HCT116 (cell line): ENCODE data around the gene AIRE. TPM values are rescaled to one million over a fixed set of nuclear protein-coding genes. Genes with fewer than 3 reads are reported as not detected.

Experiments used
- ATAC-seq: fragments of 200-7000 bp; cut with Tn5 transposase; 2 replicates; pipeline ENCODE4 v1.9.1; 2020; ENCODE audit warnings: mild to moderate bottlenecking, moderate library complexity
- BruUV-seq: library from RNA; stranded (reverse); fragments of 400-500 nt; replicated peaks from 2 replicates; lab custom pipeline; 2021; lab: Mats Ljungman, UMichigan
- CTCF ChIA-PET: fragments of 300-600 bp; sonication (Branson Sonifier 250); formaldehyde crosslinking; loops from one replicate; lab custom pipeline; 2021; ENCODE audit warnings: antibody characterized with exemption; lab: Charles Lee
- POLR2A ChIA-PET: fragments of 300-600, 350-600 bp; sonication (Branson Sonifier 250); formaldehyde crosslinking; loops from one replicate; lab custom pipeline; 2021; ENCODE audit warnings: antibody characterized with exemption; lab: Charles Lee
- RAD21 ChIA-PET, 2 experiments: fragments of 300-600 bp; sonication (Branson Sonifier 250); formaldehyde crosslinking; loops; one replicate each; lab custom pipeline; 2023; ENCODE audit warnings: low total read pairs in 2 of 2; ENCODE audit not compliant: uncharacterized antibody in 2 of 2, unreplicated experiment in 2 of 2, low non-redundant PET in 1 of 2; lab: Charles Lee
- DNase-seq: peaks from one replicate; pipeline ENCODE4 v3.0.0-alpha.2; 2010; ENCODE audit warnings: low read depth, low spot score
- H2AFZ ChIP-seq: fragments of 200-600 bp; shearing (Covaris generic), sonication (generic); 2 replicates; pipeline ENCODE4 v1.6.1; 2017; ENCODE audit warnings: low read depth, mixed run types, mixed read lengths, antibody characterized with exemption, low read length; ENCODE audit not compliant: poor library complexity, severe bottlenecking
- H3K27ac ChIP-seq: 2 replicates; pipeline ENCODE4 v1.5.1; 2012; ENCODE audit warnings: low read depth, low read length
- H3K27me3 ChIP-seq: fragments of 200-600 bp; sonication (generic); 2 replicates; pipeline ENCODE4 v1.6.1; 2016; ENCODE audit warnings: mixed run types, low read length, mixed read lengths; ENCODE audit not compliant: insufficient read depth
- H3K36me3 ChIP-seq, 2 experiments: fragments of 200-500 bp in 1 of 2; fragments of 200-600 bp in 1 of 2; sonication (Bioruptor generic) in 1 of 2; sonication (generic) in 1 of 2; 2 replicates each; pipeline versions ENCODE4 v1.5.1 to v1.6.1; 2014 to 2016; ENCODE audit warnings: low read length in 2 of 2, inconsistent platforms in 1 of 2, mixed read lengths in 1 of 2, mixed run types in 1 of 2; ENCODE audit not compliant: insufficient read depth in 2 of 2, control insufficient read depth in 1 of 2
- H3K4me1 ChIP-seq, 2 experiments: fragments of 200-600 bp in 1 of 2; sonication (generic) in 1 of 2; 2 replicates each; pipeline versions ENCODE4 v1.5.1 to v1.6.1; 2012 to 2017; ENCODE audit warnings: low read length in 2 of 2, inconsistent platforms in 1 of 2, mild to moderate bottlenecking in 1 of 2, mixed read lengths in 1 of 2, mixed run types in 1 of 2, moderate library complexity in 1 of 2; ENCODE audit not compliant: insufficient read depth in 2 of 2, control insufficient read depth in 1 of 2
- H3K4me2 ChIP-seq: fragments of 200-600 bp; sonication (generic); 2 replicates; pipeline ENCODE4 v1.6.1; 2017; ENCODE audit warnings: mixed run types, low read length, mixed read lengths
- H3K4me3 ChIP-seq, 2 experiments: fragments of 200-600 bp in 1 of 2; sonication (generic) in 1 of 2; replicated peaks in 1 of 2; 2 replicates each; pipeline ENCODE4 v1.5.1; 2011 to 2016; ENCODE audit warnings: low read length in 2 of 2, control low read depth in 1 of 2, low read depth in 1 of 2, mild to moderate bottlenecking in 1 of 2, mixed read lengths in 1 of 2, mixed run types in 1 of 2
- H3K79me2 ChIP-seq: fragments of 200-600 bp; sonication (generic); 2 replicates; pipeline ENCODE4 v1.6.1; 2017; ENCODE audit warnings: mild to moderate bottlenecking, mixed run types, low read length, moderate library complexity, mixed read lengths; ENCODE audit not compliant: insufficient read depth
- H3K9ac ChIP-seq: fragments of 200-600 bp; sonication (generic); 2 replicates; pipeline ENCODE4 v1.6.1; 2016; ENCODE audit warnings: low read length, mixed read lengths
- H3K9me2 ChIP-seq: fragments of 200-600 bp; sonication (generic), shearing (Covaris generic); 2 replicates; pipeline ENCODE4 v1.6.1; 2017; ENCODE audit warnings: mixed run types, mild to moderate bottlenecking, moderate library complexity; ENCODE audit not compliant: insufficient read depth
- H3K9me3 ChIP-seq, 2 experiments: fragments of 200-500 bp in 1 of 2; fragments of 200-600 bp in 1 of 2; sonication (Bioruptor generic) in 1 of 2; sonication (generic) in 1 of 2; 2 replicates each; pipeline ENCODE4 v1.6.1; 2014 to 2017; ENCODE audit warnings: low read length in 2 of 2, mixed read lengths in 2 of 2, inconsistent platforms in 1 of 2, low read depth in 1 of 2, mild to moderate bottlenecking in 1 of 2, mixed run types in 1 of 2, moderate library complexity in 1 of 2; ENCODE audit not compliant: control insufficient read depth in 1 of 2, insufficient read depth in 1 of 2
- H4K20me1 ChIP-seq: fragments of 200-600 bp; sonication (generic), shearing (Covaris generic); 2 replicates; pipeline ENCODE4 v1.6.1; 2017; ENCODE audit warnings: mixed run types, mild to moderate bottlenecking, moderate library complexity; ENCODE audit not compliant: insufficient read depth
- CBX3 ChIP-seq: IDR thresholded peaks from 2 replicates; pipeline ENCODE4 v1.6.1; 2012; ENCODE audit warnings: low read depth
- CEBPB ChIP-seq: IDR thresholded peaks from 2 replicates; pipeline ENCODE4 v1.6.1; 2012; ENCODE audit warnings: low read depth
- ELF1 ChIP-seq: IDR thresholded peaks from 2 replicates; pipeline ENCODE4 v1.6.1; 2012; ENCODE audit warnings: low read depth, borderline replicate concordance
- EZH2 ChIP-seq: fragments of 200-600 bp; sonication (generic); IDR thresholded peaks from 2 replicates; pipeline ENCODE4 v1.6.1; 2017; ENCODE audit warnings: antibody characterized with exemption, mixed run types
- FOSL1 ChIP-seq: IDR thresholded peaks from 2 replicates; pipeline ENCODE4 v1.6.1; 2012; ENCODE audit warnings: low read depth
- JUND ChIP-seq: IDR thresholded peaks from 2 replicates; pipeline ENCODE4 v1.6.1; 2012
- SIN3A ChIP-seq: IDR thresholded peaks from 2 replicates; pipeline ENCODE4 v1.6.1; 2012; ENCODE audit warnings: low read depth
- SP1 ChIP-seq: IDR thresholded peaks from 2 replicates; pipeline ENCODE4 v1.6.1; 2012; ENCODE audit warnings: low read depth
- TCF7L2 ChIP-seq: IDR thresholded peaks from 2 replicates; pipeline ENCODE4 v1.7.0; 2011; ENCODE audit warnings: borderline replicate concordance, inconsistent platforms; ENCODE audit not compliant: insufficient read depth, insufficient read length; ENCODE audit errors: extremely low read depth
- YY1 ChIP-seq: IDR thresholded peaks from 2 replicates; pipeline ENCODE4 v1.6.1; 2011; ENCODE audit warnings: low read length, low read depth, moderate library complexity, mild to moderate bottlenecking; ENCODE audit not compliant: insufficient replicate concordance; ENCODE audit errors: extremely low read depth
- ZNF274 ChIP-seq: fragments of 200-500 bp; sonication (Bioruptor generic); IDR thresholded peaks from 2 replicates; pipeline ENCODE4 v1.6.1; 2014; ENCODE audit warnings: mild to moderate bottlenecking, low read depth, low read length, inconsistent platforms
- intact Hi-C: fragments of 100-400 bp; cut with micrococcal nuclease; formaldehyde crosslinking; loops from 2 replicates; pipeline ENCODE4 v1.10.0; 2022
- total RNA-seq: library from RNA; stranded (reverse); gene quantifications from one replicate; pipeline ENCODE4 v1.2.1, GENCODE V29; 2021; ENCODE audit not compliant: unreplicated experiment
- TF ChIP-seq, protein P1 (sequence below), 3 experiments: fragments of 200-600 bp in 1 of 3; sonication (generic) in 1 of 3; IDR thresholded peaks in 2 of 3; conservative IDR thresholded peaks in 1 of 3; 2 replicates each; pipeline ENCODE4 v1.5.1; 2012 to 2017; ENCODE audit warnings: low read depth in 2 of 3, low read length in 2 of 3, antibody characterized with exemption in 1 of 3, borderline replicate concordance in 1 of 3, control low read depth in 1 of 3, mild to moderate bottlenecking in 1 of 3, mixed read lengths in 1 of 3, mixed run types in 1 of 3, moderate library complexity in 1 of 3; ENCODE audit not compliant: insufficient read depth in 1 of 3
- TF ChIP-seq, protein P2 (sequence below): IDR thresholded peaks from 2 replicates; pipeline ENCODE4 v1.6.1; 2011; ENCODE audit warnings: mild to moderate bottlenecking, low read length, moderate library complexity; ENCODE audit not compliant: insufficient replicate concordance; ENCODE audit errors: extremely low read depth
- TF ChIP-seq, protein P3 (sequence below): IDR thresholded peaks from 2 replicates; pipeline ENCODE4 v1.6.1; 2012
- TF ChIP-seq, protein P4 (sequence below): IDR thresholded peaks from 2 replicates; pipeline ENCODE4 v1.6.1; 2012; ENCODE audit warnings: low read depth
- TF ChIP-seq, protein P5 (sequence below): IDR thresholded peaks from 2 replicates; pipeline ENCODE4 v1.6.1; 2012

Gene AIRE
- total RNA-seq, 1 experiment from 2014 or later, result not detected

DNA sequence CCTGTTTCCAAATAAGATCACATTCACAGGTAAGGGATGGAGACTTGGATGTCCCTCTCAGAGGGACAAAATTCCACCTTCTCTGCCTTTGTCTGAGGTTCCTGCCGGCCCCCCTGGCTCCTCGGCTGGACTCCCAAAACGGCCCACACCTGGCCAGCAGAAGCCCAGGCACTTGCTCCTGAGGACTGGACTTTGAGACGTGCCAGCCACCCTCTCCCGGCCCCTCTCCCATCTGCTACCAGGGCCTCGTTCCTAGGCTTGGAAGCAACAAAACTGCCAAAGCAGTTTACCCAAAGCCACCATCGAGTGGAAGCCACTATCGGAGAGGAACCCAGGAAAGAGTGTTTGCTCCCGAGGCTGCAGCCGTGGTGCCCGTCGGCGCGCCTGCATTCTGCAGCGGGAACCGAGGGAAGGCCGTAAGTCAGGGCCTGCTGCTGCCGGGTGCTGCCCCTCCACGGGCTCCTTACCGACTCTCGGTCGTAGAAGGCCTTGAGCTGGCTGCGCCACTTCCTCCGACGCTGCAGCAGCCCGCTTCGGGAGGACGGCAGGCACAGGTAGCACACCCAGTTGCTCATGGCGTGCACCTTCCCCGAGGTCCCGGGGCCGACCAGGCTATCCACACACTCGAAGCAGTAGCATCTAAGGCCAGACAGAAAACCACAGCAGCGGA lies 27.5 kb upstream of the AIRE start (continued):
- TF ChIP-seq TCF7L2, result no peak
- TF ChIP-seq, protein P1, sequence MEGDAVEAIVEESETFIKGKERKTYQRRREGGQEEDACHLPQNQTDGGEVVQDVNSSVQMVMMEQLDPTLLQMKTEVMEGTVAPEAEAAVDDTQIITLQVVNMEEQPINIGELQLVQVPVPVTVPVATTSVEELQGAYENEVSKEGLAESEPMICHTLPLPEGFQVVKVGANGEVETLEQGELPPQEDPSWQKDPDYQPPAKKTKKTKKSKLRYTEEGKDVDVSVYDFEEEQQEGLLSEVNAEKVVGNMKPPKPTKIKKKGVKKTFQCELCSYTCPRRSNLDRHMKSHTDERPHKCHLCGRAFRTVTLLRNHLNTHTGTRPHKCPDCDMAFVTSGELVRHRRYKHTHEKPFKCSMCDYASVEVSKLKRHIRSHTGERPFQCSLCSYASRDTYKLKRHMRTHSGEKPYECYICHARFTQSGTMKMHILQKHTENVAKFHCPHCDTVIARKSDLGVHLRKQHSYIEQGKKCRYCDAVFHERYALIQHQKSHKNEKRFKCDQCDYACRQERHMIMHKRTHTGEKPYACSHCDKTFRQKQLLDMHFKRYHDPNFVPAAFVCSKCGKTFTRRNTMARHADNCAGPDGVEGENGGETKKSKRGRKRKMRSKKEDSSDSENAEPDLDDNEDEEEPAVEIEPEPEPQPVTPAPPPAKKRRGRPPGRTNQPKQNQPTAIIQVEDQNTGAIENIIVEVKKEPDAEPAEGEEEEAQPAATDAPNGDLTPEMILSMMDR (IDR thresholded peaks at IDR 0.05 in 2 of 3, conservative IDR thresholded peaks at IDR 0.05 in 1 of 3; ENCODE audit: borderline replicate concordance in 1 of 3, insufficient read depth in 1 of 3, low read depth in 2 of 3, low read length in 2 of 3), result no peak
- no peak for TF ChIP-seq CBX3
- TF ChIP-seq FOSL1, result no peak
- TF ChIP-seq JUND, result no peak

DNA sequence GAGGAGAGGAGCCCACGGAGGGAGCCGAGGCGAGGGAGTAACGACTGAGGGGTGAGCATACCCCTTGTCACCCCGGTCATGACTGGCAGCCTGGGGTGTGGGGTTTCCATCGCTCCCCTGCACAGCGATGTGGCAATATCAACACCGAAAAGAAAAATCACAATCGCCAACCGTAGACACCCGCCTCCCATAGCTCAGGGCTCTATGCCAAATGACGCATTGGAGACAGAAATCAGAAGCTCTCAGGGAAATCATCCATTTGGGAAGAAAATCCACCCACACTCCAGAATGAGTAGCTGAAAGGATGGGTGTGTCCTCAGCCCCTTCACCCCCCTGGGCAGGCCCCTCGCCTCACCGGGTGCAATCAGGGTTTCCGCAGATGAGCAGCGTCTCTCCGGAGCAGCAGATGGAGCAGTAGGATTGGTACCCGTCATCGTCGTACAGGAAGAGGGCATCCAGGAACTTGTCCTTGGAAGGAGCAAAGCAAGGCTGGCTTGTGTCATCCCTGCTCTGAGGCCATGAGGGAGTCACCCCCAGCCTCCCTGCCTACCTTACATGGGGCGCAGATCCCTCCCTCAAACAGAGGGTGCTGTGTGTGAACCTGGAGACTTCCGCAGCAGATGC lies 26.5 kb upstream of the AIRE start:
- H3K27me3 ChIP-seq, result no peaks in the 10 kb centered on the region
- no peaks in the 10 kb centered on the region for H3K4me1 ChIP-seq
- no peaks in the 10 kb centered on the region for H3K9me2 ChIP-seq
- POLR2A ChIA-PET, result no interaction called here
- no peak overlapping the region for H3K4me3 ChIP-seq
- H2AFZ ChIP-seq, result no peak overlapping the region
- CTCF ChIA-PET, result no interaction called here
- no peak overlapping the region for H3K9ac ChIP-seq
- H4K20me1 ChIP-seq, result no peaks in the 10 kb centered on the region
- BruUV-seq, result no TSS peak
- no peak for ATAC-seq
- no peak for DNase-seq
- RAD21 ChIA-PET, result no interaction called here
- H3K4me2 ChIP-seq, result no peak overlapping the region
- no peaks in the 10 kb centered on the region for H3K9me3 ChIP-seq
- TF ChIP-seq SP1, result no peak
- TF ChIP-seq ZNF274, result no peak
- no peak for TF ChIP-seq YY1
- no peak for TF ChIP-seq EZH2
- no peak for TF ChIP-seq JUND
- TF ChIP-seq, protein P2, sequence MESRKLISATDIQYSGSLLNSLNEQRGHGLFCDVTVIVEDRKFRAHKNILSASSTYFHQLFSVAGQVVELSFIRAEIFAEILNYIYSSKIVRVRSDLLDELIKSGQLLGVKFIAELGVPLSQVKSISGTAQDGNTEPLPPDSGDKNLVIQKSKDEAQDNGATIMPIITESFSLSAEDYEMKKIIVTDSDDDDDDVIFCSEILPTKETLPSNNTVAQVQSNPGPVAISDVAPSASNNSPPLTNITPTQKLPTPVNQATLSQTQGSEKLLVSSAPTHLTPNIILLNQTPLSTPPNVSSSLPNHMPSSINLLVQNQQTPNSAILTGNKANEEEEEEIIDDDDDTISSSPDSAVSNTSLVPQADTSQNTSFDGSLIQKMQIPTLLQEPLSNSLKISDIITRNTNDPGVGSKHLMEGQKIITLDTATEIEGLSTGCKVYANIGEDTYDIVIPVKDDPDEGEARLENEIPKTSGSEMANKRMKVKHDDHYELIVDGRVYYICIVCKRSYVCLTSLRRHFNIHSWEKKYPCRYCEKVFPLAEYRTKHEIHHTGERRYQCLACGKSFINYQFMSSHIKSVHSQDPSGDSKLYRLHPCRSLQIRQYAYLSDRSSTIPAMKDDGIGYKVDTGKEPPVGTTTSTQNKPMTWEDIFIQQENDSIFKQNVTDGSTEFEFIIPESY, result no peak
- no peak for TF ChIP-seq CEBPB
- no peak for TF ChIP-seq SIN3A
- no peak for TF ChIP-seq ELF1
- TF ChIP-seq TCF7L2, result no peak
- TF ChIP-seq, protein P3, sequence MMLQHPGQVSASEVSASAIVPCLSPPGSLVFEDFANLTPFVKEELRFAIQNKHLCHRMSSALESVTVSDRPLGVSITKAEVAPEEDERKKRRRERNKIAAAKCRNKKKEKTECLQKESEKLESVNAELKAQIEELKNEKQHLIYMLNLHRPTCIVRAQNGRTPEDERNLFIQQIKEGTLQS, result no peak
- TF ChIP-seq, protein P4, sequence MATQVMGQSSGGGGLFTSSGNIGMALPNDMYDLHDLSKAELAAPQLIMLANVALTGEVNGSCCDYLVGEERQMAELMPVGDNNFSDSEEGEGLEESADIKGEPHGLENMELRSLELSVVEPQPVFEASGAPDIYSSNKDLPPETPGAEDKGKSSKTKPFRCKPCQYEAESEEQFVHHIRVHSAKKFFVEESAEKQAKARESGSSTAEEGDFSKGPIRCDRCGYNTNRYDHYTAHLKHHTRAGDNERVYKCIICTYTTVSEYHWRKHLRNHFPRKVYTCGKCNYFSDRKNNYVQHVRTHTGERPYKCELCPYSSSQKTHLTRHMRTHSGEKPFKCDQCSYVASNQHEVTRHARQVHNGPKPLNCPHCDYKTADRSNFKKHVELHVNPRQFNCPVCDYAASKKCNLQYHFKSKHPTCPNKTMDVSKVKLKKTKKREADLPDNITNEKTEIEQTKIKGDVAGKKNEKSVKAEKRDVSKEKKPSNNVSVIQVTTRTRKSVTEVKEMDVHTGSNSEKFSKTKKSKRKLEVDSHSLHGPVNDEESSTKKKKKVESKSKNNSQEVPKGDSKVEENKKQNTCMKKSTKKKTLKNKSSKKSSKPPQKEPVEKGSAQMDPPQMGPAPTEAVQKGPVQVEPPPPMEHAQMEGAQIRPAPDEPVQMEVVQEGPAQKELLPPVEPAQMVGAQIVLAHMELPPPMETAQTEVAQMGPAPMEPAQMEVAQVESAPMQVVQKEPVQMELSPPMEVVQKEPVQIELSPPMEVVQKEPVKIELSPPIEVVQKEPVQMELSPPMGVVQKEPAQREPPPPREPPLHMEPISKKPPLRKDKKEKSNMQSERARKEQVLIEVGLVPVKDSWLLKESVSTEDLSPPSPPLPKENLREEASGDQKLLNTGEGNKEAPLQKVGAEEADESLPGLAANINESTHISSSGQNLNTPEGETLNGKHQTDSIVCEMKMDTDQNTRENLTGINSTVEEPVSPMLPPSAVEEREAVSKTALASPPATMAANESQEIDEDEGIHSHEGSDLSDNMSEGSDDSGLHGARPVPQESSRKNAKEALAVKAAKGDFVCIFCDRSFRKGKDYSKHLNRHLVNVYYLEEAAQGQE, result no peak
- TF ChIP-seq, protein P5, sequence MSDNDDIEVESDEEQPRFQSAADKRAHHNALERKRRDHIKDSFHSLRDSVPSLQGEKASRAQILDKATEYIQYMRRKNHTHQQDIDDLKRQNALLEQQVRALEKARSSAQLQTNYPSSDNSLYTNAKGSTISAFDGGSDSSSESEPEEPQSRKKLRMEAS, result no peak
- H3K36me3 ChIP-seq, result no peaks in the 10 kb centered on the region
- no peak overlapping the region for H3K27ac ChIP-seq
- intact Hi-C loops, result no loop called here
- no peaks in the 10 kb centered on the region for H3K79me2 ChIP-seq
